ENCODE data around the gene GEMIN5.

DNA sequence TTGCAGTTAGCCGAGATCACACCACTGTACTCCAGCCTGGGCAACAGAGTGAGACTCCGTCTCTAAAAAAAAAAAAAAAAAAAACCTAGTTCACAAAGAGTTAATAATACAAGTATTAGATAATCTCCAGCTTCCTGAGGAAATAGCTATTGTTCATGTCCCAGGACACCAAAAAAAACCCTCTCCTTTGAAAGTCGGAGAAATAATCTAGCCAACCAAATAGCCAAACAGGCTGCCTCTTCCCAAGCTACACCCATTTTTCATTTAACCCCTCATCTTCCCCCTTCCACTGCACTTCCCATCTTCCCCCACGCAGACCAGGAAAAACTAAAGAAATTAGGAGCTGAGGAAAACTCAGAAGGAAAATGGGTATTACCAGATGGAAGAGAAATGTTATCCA, 56.0 kb downstream of the GEMIN5 start:
- TF ChIP-seq, protein P1, sequence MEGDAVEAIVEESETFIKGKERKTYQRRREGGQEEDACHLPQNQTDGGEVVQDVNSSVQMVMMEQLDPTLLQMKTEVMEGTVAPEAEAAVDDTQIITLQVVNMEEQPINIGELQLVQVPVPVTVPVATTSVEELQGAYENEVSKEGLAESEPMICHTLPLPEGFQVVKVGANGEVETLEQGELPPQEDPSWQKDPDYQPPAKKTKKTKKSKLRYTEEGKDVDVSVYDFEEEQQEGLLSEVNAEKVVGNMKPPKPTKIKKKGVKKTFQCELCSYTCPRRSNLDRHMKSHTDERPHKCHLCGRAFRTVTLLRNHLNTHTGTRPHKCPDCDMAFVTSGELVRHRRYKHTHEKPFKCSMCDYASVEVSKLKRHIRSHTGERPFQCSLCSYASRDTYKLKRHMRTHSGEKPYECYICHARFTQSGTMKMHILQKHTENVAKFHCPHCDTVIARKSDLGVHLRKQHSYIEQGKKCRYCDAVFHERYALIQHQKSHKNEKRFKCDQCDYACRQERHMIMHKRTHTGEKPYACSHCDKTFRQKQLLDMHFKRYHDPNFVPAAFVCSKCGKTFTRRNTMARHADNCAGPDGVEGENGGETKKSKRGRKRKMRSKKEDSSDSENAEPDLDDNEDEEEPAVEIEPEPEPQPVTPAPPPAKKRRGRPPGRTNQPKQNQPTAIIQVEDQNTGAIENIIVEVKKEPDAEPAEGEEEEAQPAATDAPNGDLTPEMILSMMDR (IDR thresholded peaks at IDR 0.05; ENCODE audit: insufficient read depth, low read length): no peak
- TF ChIP-seq POLR2AphosphoS5 (IDR thresholded peaks at IDR 0.05; ENCODE audit: low read depth): no peak
- TF ChIP-seq GABPA (IDR thresholded peaks at IDR 0.05; ENCODE audit: low read depth): no peak

All from HL-60 (cell line).